Dedifferentiated amniotic fluid mesenchymal stem cell (primary cell): ENCODE measurements around the gene OR14C36.
"Not testable (repeated sequence)": the region's sequence is repeated elsewhere in the genome, so short reads cannot be mapped to it uniquely, and the experiment has no call there.

Experiments used
- DNase-seq: peaks from one replicate; pipeline ENCODE4 v3.0.0-alpha.2; 2016; ENCODE audit errors: extremely low spot score

OR14C36 gene

DNA sequence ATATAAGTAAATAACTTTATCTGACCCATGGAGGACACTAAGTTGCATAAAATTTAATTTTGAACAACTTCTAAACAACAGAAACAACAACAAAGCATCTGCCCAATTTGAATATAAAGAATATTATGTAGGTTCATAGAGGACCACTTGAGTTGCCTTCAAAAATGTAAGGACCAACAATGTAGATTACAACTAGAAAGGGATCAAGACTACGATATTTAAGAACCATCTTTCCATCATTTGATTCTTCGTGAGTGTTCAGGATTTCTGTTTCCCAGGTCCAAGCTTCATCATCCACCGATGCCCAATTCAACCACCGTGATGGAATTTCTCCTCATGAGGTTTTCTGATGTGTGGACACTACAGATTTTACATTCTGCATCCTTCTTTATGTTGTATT lies at the start of gene OR14C36:
Gene OR14C36 (plus strand): TSS at position 301 of the 400 bp plus-strand sequence. CDS start 0 bp downstream, at position 301.
- no peak for DNase-seq

DNA sequence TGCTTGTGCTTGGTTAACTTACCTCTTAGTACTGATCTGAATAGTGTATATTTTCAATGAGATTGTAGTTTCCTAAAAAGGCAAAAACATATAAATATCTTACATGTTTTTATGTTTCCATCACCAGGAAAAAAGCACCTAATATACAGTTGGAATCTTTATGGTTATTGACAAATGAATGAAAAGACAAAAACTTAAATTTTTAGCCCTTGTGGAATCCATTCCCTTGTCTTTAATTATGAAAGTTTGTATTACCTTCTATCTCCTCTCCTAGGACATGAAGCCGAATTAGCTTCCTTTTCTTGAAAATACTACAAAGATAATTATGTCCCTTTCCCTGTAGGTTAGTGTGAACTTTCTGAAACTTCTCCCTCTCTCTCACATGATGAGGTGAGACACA lies 45.3 kb upstream of the OR14C36 start, which contains the start of gene OR2T12:
Gene OR2T12 (minus strand): TSS at position 101 of the 400 bp plus-strand sequence. CDS start 7,846 bp downstream, outside the sequence.
- DNase-seq, result no peak

- not testable (repeated sequence) for DNase-seq
Measured at GRCh38 chr1:248305672-248306071, 42.9 kb upstream of the OR14C36 start.

GRCh38 chr1:248306103-248306502 lies 42.5 kb upstream of the OR14C36 start:
- DNase-seq, result no peak

DNA sequence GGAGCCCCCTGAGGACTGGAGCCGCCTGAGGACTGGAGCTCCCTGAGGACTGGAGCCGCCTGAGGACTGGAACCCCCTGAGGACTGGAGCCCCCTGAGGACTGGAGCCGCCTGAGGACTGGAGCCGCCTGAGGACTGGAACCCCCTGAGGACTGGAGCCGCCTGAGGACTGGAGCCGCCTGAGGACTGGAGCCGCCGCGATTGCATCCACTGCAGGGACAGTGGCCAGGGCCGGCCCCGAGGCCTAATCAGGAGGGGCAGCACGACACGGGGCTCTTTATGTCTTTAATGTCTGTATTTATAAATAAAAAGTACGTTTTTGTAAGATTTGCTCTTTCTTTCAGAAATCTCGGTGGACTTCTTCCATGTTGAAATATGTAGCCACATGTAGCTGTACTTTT lies 41.8 kb upstream of the OR14C36 start:
- not testable (repeated sequence) for DNase-seq

DNA sequence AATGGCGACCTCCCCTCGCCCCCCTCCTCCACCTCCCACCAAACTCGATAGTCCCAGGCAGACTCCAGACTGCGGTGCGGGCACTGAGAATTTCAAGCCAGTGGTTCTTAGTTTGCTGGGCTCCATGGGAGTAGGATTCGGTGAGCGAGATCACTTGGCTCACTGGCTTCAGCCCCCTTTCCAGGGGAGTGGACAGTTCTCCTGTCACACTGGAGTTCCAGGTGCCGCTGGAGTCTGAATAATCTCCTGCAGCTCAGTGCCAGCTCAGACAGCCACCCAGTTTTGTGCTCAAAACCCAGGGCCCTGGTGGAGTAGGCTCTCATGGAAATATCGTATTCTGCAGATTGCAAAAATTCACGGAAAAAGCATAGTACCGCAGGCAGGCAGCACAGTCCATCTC lies 31.8 kb upstream of the OR14C36 start:
- no peak for DNase-seq

GRCh38 chr1:248324468-248324867 lies 24.1 kb upstream of the OR14C36 start, which contains the start of gene OR2M7:
OR2M7 (minus strand) TSS chr1:248324568; CDS start chr1:248324568, 0 bp downstream.
- no peak for DNase-seq

DNA sequence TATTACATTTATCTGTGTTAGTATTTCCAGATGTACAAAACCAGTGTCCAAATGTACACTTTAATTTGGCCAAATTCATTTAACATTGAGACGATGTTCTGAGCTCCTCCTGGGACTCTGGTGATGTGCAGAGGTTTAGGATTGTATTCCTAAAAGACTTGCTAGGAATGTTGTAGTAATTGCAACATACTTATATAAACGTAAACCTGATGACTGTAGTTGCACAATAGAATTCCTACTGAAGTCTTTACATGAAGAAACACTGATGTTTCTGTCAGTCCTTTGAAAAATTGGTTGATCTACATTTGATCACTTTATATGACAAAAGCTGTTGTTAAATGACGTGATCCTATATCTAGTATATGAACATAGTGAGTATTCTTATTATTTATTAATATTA lies 5.1 kb upstream of the OR14C36 start:
- DNase-seq, result no peak

DNA sequence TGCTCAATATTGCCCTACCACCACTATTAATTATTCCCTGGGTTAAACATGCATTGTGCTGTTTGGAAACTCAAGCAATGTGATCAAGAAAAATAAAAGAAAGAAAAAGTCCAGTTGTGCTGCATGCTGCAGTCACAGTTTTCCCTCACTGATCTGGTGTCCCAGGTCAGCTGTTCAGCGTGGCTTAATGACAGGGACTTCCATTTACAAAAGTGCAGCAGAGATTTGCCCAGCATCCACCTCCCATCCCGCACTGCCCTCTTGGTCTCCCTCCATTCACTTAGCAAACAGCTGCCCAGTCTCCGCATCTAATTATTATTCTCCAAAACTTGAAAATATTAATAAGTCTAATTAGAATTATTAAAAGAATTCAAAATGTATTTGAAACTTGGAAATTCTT lies 10.8 kb downstream of the OR14C36 start:
- DNase-seq, result no peak

DNA sequence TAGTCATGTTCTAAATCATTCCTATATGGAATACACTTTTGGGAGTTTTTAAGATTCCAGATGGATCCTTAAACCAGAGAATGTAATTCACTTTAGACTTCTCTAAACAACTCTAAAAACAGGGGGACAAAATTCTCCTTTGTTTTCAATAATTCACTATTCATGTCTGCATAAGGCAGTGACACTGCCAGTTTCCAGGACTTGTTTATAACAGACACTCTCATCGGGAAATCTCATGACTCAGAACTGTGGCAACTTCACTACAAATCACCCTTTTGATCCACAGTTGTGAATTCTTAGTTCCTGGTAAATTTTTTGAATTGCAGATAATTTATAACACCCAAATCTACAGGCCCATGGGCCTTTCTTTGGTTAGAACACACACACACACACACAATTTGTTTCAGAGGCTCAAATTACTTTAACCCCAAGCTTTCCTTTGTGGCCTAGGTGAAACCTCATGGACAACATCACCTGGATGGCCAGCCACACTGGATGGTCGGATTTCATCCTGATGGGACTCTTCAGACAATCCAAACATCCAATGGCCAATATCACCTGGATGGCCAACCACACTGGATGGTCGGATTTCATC lies 12.6 kb downstream of the OR14C36 start, which contains the start of gene OR2T4:
Gene OR2T4 (plus strand): TSS at position 545 of the 595 bp plus-strand sequence. CDS start 0 bp downstream, at position 545.
- DNase-seq, result no peak

DNA sequence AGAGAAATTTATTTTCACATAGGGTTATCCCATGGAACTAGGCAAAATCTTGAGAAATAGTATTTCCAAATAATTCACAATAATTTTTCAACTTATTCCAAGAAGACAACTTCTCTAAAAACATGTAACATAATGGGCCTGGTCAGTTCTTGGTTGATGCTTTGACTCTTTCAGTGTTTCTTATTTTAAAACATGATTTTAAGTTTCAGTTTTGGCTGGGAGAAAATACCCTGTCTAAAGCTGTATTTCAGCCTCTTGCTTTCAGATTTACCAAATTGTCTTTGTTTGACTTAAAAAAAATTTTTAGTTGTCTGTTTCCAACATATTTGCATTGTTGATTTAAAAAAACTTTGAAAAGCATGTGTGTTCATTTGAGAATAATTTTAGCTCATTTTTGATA lies 18.0 kb downstream of the OR14C36 start:
- no peak for DNase-seq

DNA sequence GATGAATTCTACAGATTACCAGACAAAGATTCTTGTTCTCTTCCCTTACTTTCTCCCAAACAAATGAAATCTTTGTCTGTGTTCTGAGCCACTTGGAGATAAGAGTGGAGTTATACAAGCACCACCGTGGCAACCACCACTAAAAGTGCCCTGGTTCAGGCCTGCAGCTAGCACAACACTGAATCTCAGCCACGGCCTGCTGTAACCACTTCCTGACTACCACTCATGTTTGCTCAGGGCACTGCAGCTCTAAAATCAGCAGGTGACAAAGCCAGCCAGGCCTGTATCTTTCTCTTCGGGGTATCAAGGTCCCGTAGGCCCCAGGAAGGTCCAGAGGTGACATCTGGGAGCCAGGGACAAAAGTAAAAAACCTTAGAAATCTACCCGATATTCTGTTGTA lies 23.8 kb downstream of the OR14C36 start:
- no peak for DNase-seq

GRCh38 chr1:248373761-248374160 lies 25.2 kb downstream of the OR14C36 start:
- no peak for DNase-seq

DNA sequence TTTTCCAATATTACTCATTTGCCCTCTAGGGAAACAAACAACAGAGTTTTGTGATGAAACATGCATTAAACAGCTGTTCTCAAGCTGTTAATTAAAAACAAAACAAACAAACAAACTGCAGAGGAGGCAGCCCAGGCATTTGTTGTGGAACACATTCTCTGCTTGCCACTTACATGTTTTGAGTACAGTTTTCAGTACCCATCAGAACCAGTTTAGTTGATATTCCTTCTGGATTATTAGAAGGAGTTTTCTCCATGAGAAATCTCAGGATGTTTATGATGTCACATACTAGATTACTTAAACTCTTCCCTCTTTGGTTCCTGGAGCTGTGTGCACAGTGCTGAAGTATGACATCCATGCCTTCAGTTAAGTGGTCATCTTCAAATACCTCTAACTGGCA lies 26.9 kb downstream of the OR14C36 start, which contains the start of gene OR2T6:
Gene OR2T6 (plus strand): TSS at position 301 of the 400 bp plus-strand sequence. CDS start 11,863 bp downstream, outside the sequence.
- no peak for DNase-seq

DNA sequence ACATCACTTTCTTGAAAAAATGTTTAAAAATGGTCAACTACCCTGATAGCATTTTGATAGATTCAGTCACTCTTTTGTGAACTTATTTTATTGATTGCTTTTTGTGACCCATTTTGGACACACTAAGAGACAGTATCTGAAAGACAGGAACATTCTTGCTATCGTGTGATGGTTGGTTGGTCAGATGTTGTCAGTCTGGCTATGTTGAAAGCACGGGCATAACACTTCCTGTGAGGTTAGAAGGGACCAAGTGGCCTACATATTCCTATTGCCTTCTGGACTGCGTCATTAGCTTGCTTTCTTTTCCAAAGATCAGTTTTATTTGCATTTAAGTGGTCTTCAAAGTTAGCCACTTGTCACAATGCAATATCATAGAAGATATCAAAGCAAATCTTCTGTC lies 28.3 kb downstream of the OR14C36 start:
- no peak for DNase-seq

GRCh38 chr1:248380854-248381253 lies 32.3 kb downstream of the OR14C36 start:
- no peak for DNase-seq

GRCh38 chr1:248388426-248388825 lies 39.9 kb downstream of the OR14C36 start:
- no peak for DNase-seq

GRCh38 chr1:248393050-248393449 lies 44.5 kb downstream of the OR14C36 start:
- no peak for DNase-seq
